ENCODE data around the gene THAP7. TPM values are rescaled to one million over a fixed set of nuclear protein-coding genes. Genes with fewer than 3 reads are reported as not detected.

The THAP7 gene
- total and polyA plus RNA-seq, 2 of the 13 experiments (the other 11 are each of a cell fraction or from before 2014, with no cell fraction given) = 13.0 to 25.5 TPM

- TF ChIP-seq POGZ (CRISPR knock-in tag; IDR thresholded peaks at IDR 0.05) (no peak), ZNF441 (CRISPR knock-in tag; IDR thresholded peaks at IDR 0.05; ENCODE audit: borderline replicate concordance) (no peak), HOXD1 (CRISPR knock-in tag; IDR thresholded peaks at IDR 0.05) (no peak), BATF2 (CRISPR knock-in tag; IDR thresholded peaks at IDR 0.05) (no peak), ZNF7 (CRISPR knock-in tag; IDR thresholded peaks at IDR 0.05) (no peak), ZNF281 (CRISPR knock-in tag; IDR thresholded peaks at IDR 0.05; ENCODE audit: borderline replicate concordance) (no peak; the same call in 1 of the 2 replicates), ZNF446 (CRISPR knock-in tag; IDR thresholded peaks at IDR 0.05) (no peak), ATAD3A (CRISPR knock-in tag; IDR thresholded peaks at IDR 0.05) (no peak), ZNF138 (CRISPR knock-in tag; IDR thresholded peaks at IDR 0.05; ENCODE audit: low read depth) (no peak), ZNF407 (CRISPR knock-in tag; IDR thresholded peaks at IDR 0.05; ENCODE audit: not compliant biosample characterization) (no peak), ZNF570 (CRISPR knock-in tag; IDR thresholded peaks at IDR 0.05; ENCODE audit: borderline replicate concordance) (no peak), U2AF2 (IDR thresholded peaks at IDR 0.05; ENCODE audit: low read depth, low read length) (no peak), TBL1XR1 (IDR thresholded peaks at IDR 0.05; ENCODE audit: borderline replicate concordance, low read length, partially characterized antibody) (no peak), SMARCC2 (IDR thresholded peaks at IDR 0.05) (no peak), ZNF572 (CRISPR knock-in tag; IDR thresholded peaks at IDR 0.05) (no peak), MED13 (CRISPR knock-in tag; IDR thresholded peaks at IDR 0.05) (no peak), DPF2 (CRISPR knock-in tag; IDR thresholded peaks at IDR 0.05; ENCODE audit: borderline replicate concordance, low read depth) (no peak; the same call in 1 of the 2 replicates), AHR (CRISPR knock-in tag; IDR thresholded peaks at IDR 0.05) (no peak)
Measured at GRCh38 chr22:20949698-20950183, 52.2 kb downstream of the THAP7 start (continued).
